Ectodermal cell (in vitro differentiated cells): ENCODE measurements around the gene WDR31.
A peak's percentile ranks its signal among the peaks of the same experiment; 100 is the strongest.

Source experiments
- H3K27ac ChIP-seq: 2 replicates; pipeline ENCODE4 v1.7.0; 2013; ENCODE audit warnings: mild to moderate bottlenecking, low read depth, low read length; ENCODE audit not compliant: insufficient read depth, poor library complexity, severe bottlenecking
- H3K27me3 ChIP-seq: 2 replicates; pipeline ENCODE4 v1.7.0; 2013; ENCODE audit warnings: mild to moderate bottlenecking, low read length; ENCODE audit not compliant: insufficient read depth, control insufficient read depth, poor library complexity, severe bottlenecking
- H3K36me3 ChIP-seq: one replicate; pipeline ENCODE4 v1.7.0; 2013; ENCODE audit warnings: low read length; ENCODE audit not compliant: control insufficient read depth, insufficient read depth
- H3K4me1 ChIP-seq: one replicate; pipeline ENCODE4 v1.7.0; 2013; ENCODE audit warnings: low read length; ENCODE audit not compliant: control insufficient read depth, insufficient read depth
- H3K4me3 ChIP-seq: 2 replicates; pipeline ENCODE4 v1.7.0; 2013; ENCODE audit warnings: low read depth, low read length, control low read depth; ENCODE audit not compliant: insufficient read depth
- H3K9me3 ChIP-seq: 2 replicates; pipeline ENCODE4 v1.7.0; 2013; ENCODE audit warnings: mild to moderate bottlenecking, low read length, moderate library complexity; ENCODE audit not compliant: control insufficient read depth
- WGBS, 2 experiments: methylation state at CpG; one replicate each; pipeline ENCODE4 v1.1.7; 2013; ENCODE audit warnings: missing lambda C conversion rate in 2 of 2; 5-methylcytosine and 5-hydroxymethylcytosine counted together

Gene WDR31

DNA sequence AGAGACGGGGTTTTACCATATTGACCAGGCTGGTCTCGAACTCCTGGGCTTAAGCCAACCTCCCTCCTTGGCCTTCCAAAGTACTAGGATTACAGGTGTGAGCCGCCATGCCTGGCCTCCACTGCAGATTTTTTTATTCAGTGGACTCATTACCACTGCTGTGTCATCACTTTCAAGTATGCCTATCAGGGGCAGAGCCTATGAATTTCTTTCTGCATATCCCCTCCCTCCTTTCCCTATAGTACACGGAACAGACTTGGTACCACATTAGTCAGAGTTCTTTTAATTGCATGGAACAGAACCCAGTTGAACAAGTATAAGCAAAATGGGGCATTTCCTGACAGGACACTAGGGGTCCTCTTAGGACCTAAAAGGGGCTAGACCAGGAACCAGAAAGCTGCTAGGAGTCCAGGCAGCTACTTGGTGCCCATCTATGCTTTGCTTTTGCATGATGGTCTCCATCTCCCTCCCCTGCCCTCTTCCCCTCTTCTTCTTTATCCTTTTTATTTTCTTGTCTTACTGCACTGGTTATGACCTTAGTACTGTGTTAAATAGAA is 15.0 kb upstream of the WDR31 start:
- no peaks in the 10 kb centered on the region for H3K4me1 ChIP-seq
- peaks cover 32% of the 10 kb centered on the region for H3K27me3 ChIP-seq
- no peaks in the 10 kb centered on the region for H3K9me3 ChIP-seq
- no peaks in the 10 kb centered on the region for H3K36me3 ChIP-seq
- 83 to 86% methylated on average over 4 of the region's 4 CpGs for WGBS, 2 experiments
- no peak overlapping the region for H3K27ac ChIP-seq
- H3K4me3 ChIP-seq, result no peak overlapping the region

DNA sequence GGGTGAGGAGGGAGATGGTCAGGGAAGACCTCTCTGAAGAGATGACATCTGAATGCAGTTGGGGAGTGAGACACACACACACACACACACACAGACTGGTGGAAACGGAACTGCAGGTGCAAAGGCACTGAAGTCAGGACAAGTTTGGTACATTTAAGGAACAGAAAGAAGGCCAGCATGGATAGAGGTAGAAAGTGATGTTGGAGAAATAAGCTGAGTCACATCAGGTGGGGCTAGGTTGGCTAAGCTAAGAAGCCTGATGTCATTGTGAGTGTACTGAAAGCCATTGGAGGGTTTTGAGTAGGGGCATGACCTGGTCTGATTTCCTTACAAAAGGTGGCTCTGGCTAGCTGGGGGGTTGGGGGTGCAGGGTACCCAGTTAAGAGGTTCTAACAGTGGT is 12.3 kb upstream of the WDR31 start:
- Histone ChIP-seq H3K36me3 (no peaks in the 10 kb centered on the region), H3K9me3 (no peaks in the 10 kb centered on the region), H3K4me3 (no peak overlapping the region), H3K27me3 (peaks cover 59% of the 10 kb centered on the region), H3K27ac (no peak overlapping the region), H3K4me1 (no peaks in the 10 kb centered on the region)
- WGBS, 2 experiments, result 89 to 100% methylated on average over 1 of the region's 1 CpG

- H3K36me3 ChIP-seq, result no peaks in the 10 kb centered on the region
- H3K27me3 ChIP-seq, result peaks cover 63% of the 10 kb centered on the region
- H3K9me3 ChIP-seq, result no peaks in the 10 kb centered on the region
- H3K4me1 ChIP-seq, result no peaks in the 10 kb centered on the region
- H3K4me3 ChIP-seq, result no peak overlapping the region
- 70 to 84% methylated on average over 6 of the region's 6 CpGs for WGBS, 2 experiments
- no peak overlapping the region for H3K27ac ChIP-seq
Measured at GRCh38 chr9:113352006-113352405, 11.9 kb upstream of the WDR31 start.

DNA sequence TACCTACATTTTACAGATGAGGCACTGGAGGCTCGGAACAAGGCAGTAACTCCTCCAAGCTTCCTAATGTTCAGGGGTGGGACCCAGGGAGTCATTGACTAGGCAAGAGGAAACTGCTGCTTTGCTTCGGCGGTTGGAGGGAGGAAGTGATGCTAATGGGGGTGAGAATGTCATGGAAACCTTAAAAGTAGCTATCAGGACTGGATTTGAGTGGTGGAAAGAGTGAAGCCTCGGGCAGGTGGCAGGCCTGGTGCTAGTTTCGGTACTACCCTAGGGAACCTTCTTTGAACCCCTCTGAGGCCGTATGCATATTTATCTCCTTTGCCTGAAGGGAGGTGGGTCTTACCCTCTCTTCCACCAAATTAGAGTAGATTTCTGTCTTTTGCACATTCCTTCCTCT is 10.9 kb upstream of the WDR31 start:
- 68 to 71% methylated on average over 6 of the region's 6 CpGs for WGBS, 2 experiments
- Histone ChIP-seq H3K27ac (no peak overlapping the region), H3K27me3 (peaks cover 63% of the 10 kb centered on the region), H3K36me3 (no peaks in the 10 kb centered on the region), H3K4me1 (no peaks in the 10 kb centered on the region), H3K4me3 (no peak overlapping the region), H3K9me3 (no peaks in the 10 kb centered on the region)

DNA sequence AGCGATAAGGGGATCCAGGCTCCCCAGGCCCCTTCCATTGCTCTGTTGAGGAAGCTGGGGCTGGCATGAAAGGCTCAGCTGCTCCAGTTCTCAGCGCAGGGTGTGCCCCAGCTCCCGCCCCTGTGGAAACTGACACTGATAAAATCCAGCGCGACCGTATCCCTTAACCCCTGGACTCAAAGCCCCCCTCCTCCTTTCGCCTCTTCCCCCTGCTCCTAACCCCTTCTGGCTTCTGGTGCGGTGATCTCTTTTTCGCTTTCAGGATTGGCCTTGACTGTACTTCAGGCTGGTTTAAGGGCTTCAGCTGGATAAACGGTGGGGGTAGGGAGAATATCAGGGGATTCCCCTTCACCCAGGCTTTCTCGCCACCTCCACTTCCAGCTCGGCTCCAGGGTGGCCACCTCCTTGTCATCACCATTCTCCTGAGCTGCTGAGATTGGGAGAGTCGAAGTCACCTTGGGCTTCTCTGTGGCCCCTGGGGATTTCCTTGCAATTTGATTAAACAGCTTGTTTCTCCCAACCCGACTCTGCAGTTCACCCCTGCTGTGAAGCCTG is 10.1 kb upstream of the WDR31 start:
- Histone ChIP-seq H3K36me3 (no peaks in the 10 kb centered on the region), H3K27ac (no peak overlapping the region), H3K4me3 (peak overlapping the region; percentile 32), H3K9me3 (no peaks in the 10 kb centered on the region), H3K4me1 (no peaks in the 10 kb centered on the region), H3K27me3 (peaks cover 64% of the 10 kb centered on the region)
- WGBS, 2 experiments, result 35 to 39% methylated on average over 14 of the region's 14 CpGs

DNA sequence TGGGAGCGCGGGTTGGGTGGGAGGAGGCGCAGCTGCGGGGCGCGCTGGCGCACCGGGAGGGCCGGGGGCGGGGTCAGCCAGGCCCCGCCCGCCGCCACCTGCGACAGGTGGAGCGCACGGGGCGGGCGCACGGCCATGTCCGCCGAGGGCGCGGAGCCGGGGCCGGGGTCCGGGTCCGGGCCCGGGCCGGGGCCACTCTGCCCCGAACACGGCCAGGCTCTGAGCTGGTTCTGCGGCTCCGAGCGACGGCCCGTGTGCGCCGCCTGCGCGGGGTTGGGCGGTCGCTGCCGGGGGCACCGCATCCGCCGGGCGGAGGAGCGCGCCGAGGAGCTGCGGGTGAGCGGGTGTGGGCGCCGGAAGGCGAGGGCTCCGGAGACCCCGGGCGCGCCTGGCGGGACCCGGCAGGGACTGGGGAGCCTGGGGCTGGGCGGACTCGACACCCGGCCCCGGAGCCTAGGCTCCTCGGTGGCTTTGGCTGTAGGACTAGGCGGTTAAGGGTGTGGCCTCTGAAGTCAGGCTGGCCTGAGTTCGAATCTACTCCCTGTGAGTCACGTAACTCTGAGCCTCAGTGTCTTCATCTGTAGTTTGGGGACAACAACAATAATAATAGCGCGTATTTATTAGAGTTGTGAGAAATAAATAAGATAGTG is 9.5 kb upstream of the WDR31 start, which contains the start of gene BSPRY:
Gene BSPRY (plus strand): TSS at position 97 of the 650 bp plus-strand sequence. CDS start 39 bp downstream, at position 136.
- no peaks in the 10 kb centered on the region for H3K4me1 ChIP-seq
- H3K9me3 ChIP-seq, result no peaks in the 10 kb centered on the region
- H3K27ac ChIP-seq, result no peak within 1 kb of the TSS
- WGBS, 2 experiments, result 2% methylated on average over 71 of the region's 71 CpGs
- no peaks in the 10 kb centered on the region for H3K36me3 ChIP-seq
- peak within 1 kb of the TSS; percentile 32 for H3K4me3 ChIP-seq
- peaks cover 65% of the 10 kb centered on the region for H3K27me3 ChIP-seq

DNA sequence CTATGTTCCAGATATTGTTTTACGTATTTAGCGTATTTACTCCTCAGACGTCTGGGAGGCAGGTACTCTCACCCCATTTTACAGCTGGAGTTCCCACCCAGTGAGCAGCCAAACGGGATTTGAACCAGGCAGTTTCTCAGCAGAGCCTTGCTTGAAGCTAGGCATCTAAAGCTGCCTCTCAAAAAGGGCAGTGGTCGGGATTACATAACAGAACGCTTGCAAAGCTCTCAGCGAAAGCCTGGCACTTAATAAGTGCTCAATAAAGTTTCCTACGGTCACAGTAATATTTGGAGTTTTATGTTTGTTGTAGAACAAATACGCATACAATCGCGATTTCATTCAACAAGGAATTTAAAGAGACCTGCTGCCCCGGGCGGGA is 9.0 kb upstream of the WDR31 start:
- no peaks in the 10 kb centered on the region for H3K4me1 ChIP-seq

DNA sequence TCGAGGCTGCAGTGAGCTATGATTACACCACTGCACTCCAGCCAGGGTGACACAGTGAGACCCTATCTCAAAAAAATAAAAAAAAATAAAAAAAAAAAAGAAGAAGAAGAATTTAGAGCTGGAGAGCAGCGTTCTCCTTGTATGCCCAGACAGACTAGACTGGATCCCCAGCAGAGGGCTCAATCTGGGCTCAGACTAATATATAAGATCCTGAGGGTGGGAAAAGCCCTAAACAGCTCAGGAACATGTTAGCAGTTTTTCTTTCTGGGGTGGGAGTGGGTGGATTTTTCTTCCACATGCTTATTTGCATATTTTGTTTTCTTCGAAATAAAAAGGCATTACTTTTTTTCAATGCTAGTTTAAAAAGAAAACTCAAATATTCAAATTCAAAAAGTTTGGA is 8.4 kb upstream of the WDR31 start:
- H3K27me3 ChIP-seq, result peaks cover 62% of the 10 kb centered on the region
- H3K4me1 ChIP-seq, result no peaks in the 10 kb centered on the region
- no peak overlapping the region for H3K4me3 ChIP-seq
- no peaks in the 10 kb centered on the region for H3K36me3 ChIP-seq
- no peaks in the 10 kb centered on the region for H3K9me3 ChIP-seq
- H3K27ac ChIP-seq, result no peak overlapping the region
- WGBS, 2 experiments, result 86 to 88% methylated on average over 2 of the region's 3 CpGs

More for the DNA sequence above, 9.0 kb upstream of the WDR31 start:
- H3K27ac ChIP-seq, result no peak overlapping the region
- peaks cover 65% of the 10 kb centered on the region for H3K27me3 ChIP-seq
- H3K9me3 ChIP-seq, result no peaks in the 10 kb centered on the region
- peak overlapping the region; percentile 32 for H3K4me3 ChIP-seq
- WGBS, 2 experiments, result 22 to 24% methylated on average over 13 of the region's 13 CpGs
- no peaks in the 10 kb centered on the region for H3K36me3 ChIP-seq

DNA sequence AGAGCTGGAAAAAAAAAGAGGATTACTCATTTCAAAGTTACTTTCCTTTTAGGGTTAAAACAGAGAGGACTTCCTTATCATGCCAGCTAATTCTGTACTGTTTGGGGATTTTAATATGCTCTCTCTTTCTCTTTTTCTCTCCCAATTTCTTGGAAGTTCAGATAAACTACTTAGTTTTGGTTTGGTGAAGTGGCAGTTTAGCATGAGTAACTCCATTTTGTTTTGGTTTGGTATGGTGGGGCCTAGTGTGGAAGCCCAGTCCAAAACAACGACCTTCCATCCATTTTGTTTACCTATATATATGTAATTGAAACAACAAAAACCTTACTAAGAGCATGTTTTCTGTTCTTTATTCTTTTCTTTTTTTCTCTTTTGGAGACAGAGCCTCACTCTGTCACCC is 5.6 kb upstream of the WDR31 start:
- Histone ChIP-seq H3K4me3 (no peak overlapping the region), H3K9me3 (no peaks in the 10 kb centered on the region), H3K27me3 (peaks cover 47% of the 10 kb centered on the region), H3K27ac (no peak overlapping the region), H3K4me1 (no peaks in the 10 kb centered on the region), H3K36me3 (no peaks in the 10 kb centered on the region)
- WGBS, 2 experiments, result 40% methylated on average over 1 of the region's 1 CpG; no CpG with 5 or more reads in 1 of the 2 experiments

DNA sequence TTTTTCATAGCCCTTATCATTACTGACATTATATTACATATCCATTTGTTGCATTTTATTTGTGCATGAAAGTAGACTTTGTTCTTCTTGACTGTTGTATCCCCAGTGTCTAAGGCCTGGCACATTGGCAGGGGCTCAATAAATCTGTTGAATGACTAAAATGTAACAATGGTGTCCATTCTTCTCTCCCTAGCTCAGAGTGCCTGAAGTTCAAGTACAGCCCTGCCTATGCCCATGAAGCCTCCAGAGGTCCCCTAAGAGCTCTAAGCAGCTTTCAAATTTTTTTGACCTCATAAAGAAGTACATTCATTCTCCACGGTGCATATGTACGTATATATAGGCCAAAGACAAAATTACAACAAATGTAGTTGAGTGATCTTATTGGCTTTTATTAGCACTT is 5.1 kb upstream of the WDR31 start:
- Histone ChIP-seq H3K36me3 (no peaks in the 10 kb centered on the region), H3K27me3 (peaks cover 44% of the 10 kb centered on the region), H3K9me3 (no peaks in the 10 kb centered on the region), H3K4me1 (no peaks in the 10 kb centered on the region), H3K27ac (no peak overlapping the region), H3K4me3 (no peak overlapping the region)
- 60% methylated on average over 1 of the region's 2 CpGs; no CpG with 5 or more reads in 1 of the 2 experiments for WGBS, 2 experiments
